Measurements from ENCODE around the gene BCO1.

BCO1 gene

DNA sequence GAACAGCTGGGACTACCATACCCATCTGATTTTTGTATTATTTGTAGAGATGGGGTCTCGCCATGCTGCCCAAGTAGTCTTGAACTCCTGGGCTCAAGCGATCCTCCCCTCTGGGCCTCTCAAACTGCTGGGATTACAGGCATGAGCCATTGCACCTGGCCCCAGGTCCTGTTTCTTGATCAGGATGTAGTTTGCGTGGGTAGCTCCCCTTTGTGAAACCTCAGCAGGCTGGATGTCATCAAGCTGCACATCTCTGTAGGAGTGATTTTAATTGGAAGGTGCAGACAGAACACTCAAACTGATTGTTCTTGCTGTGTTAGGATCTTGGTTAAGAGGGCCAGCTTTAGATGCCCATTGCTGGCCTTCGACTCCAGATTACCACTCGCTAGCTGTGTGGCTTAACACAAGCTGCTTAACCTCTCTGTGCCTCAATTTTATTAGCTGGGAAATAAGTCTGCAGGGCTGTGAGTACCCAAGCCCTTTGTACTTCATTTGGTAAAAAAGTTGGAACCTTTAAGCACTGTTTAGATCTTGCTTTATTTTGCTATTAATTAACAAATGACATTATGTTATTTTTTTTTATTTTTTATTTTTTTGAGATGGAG is 16.5 kb downstream of the BCO1 start:
- Histone ChIP-seq H4K20me1 (no peaks in the 10 kb centered on the region), H3K4me1 (no peaks in the 10 kb centered on the region), H3K36me3 (no peaks in the 10 kb centered on the region), H3K9ac (no peak overlapping the region), H3K4me3 (no peak overlapping the region), H3K27me3 (no peaks in the 10 kb centered on the region), H3K4me2 (no peak overlapping the region), H3K27ac (no peak overlapping the region), H3K9me3 (no peaks in the 10 kb centered on the region)
- TF ChIP-seq Cebpa-rat (IDR thresholded peaks at IDR 0.05), result no peak

DNA sequence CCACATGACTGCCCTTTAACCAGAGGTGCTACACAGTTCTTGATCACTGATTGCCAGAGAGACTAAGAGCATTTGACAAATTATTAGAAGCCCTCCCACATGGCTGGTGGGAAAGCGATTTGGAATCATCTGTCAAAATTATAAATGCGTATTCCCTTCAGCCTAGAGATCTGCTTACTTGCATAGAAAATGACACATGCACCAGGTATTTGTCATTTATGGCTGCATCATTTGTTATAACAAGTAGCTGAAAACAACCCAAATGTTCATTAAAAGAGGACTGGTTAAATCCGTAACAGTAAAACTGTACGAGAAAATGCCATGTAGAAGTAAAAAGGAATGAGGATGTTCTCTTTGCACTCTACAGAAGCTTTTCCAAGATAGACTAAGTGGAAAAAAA is 21.4 kb downstream of the BCO1 start:
- no peak overlapping the region for H3K4me2 ChIP-seq
- no peaks in the 10 kb centered on the region for H3K4me1 ChIP-seq
- H3K27me3 ChIP-seq, result no peaks in the 10 kb centered on the region
- TF ChIP-seq Cebpa-rat (IDR thresholded peaks at IDR 0.05), result no peak
- H3K9ac ChIP-seq, result no peak overlapping the region
- no peaks in the 10 kb centered on the region for H4K20me1 ChIP-seq
- peaks cover 14% of the 10 kb centered on the region for H3K9me3 ChIP-seq
- H3K36me3 ChIP-seq, result no peaks in the 10 kb centered on the region
- H3K4me3 ChIP-seq, result no peak overlapping the region
- H3K27ac ChIP-seq, result no peak overlapping the region

GRCh38 chr16:81261049-81261648 is 22.7 kb downstream of the BCO1 start:
- Histone ChIP-seq H3K4me3 (no peak overlapping the region), H3K9me3 (peaks cover 14% of the 10 kb centered on the region), H3K27me3 (no peaks in the 10 kb centered on the region), H3K9ac (no peak overlapping the region), H3K4me2 (no peak overlapping the region), H4K20me1 (no peaks in the 10 kb centered on the region), H3K36me3 (no peaks in the 10 kb centered on the region), H3K27ac (no peak overlapping the region), H3K4me1 (no peaks in the 10 kb centered on the region)
- TF ChIP-seq Cebpa-rat (IDR thresholded peaks at IDR 0.05), result no peak

DNA sequence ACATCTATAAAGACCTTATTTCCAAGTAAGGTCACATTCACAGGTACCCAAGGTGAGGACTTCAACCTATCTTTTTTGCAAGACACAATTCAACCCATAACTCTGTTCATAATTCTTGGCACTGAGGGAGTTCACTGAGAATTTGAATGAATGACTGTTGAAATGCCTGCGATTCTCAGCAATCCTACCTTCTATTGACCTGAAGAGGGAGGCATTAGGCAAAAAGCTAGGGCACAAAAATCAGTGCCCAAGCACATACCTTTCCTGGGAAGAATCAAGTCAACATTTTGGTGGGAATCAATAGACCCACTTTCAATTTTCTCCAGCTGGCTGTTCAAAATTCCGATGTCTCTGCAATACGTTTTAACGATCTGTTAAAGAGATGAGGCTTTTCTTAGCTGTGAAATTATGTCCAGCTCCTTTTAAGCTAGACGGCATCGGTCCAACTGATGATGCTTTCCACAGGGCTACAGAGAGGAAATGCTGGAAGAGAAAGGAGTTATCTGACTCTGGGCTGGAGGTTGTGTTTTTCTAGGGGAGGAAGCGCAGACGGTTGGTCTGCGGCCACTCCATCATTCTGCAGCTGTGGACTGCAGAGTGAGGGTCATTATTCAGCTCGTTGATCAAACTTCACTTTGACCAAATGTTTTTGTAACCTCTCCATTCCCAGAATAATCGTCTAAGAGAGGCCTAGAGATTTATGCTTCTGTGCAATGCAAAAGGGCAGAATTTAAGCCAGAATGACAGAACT is 25.2 kb downstream of the BCO1 start:
- no peaks in the 10 kb centered on the region for H3K27me3 ChIP-seq
- H3K4me1 ChIP-seq, result 0 out of 2 replicates have a peak, but pooled peaks cover 8% of the 10 kb centered on the region
- H3K9ac ChIP-seq, result no peak overlapping the region
- no peak for TF ChIP-seq Cebpa-rat (IDR thresholded peaks at IDR 0.05)
- no peak overlapping the region for H3K27ac ChIP-seq
- no peak overlapping the region for H3K4me3 ChIP-seq
- H3K36me3 ChIP-seq, result no peaks in the 10 kb centered on the region
- no peaks in the 10 kb centered on the region for H4K20me1 ChIP-seq
- H3K4me2 ChIP-seq, result no peak overlapping the region
- H3K9me3 ChIP-seq, result peaks cover 14% of the 10 kb centered on the region

- H3K36me3 ChIP-seq, result no peaks in the 10 kb centered on the region
- H4K20me1 ChIP-seq, result no peaks in the 10 kb centered on the region
- peaks cover 14% of the 10 kb centered on the region for H3K9me3 ChIP-seq
- no peak overlapping the region for H3K4me2 ChIP-seq
- H3K9ac ChIP-seq, result no peak overlapping the region
- no peaks in the 10 kb centered on the region for H3K27me3 ChIP-seq
- no peak overlapping the region for H3K4me3 ChIP-seq
- H3K4me1 ChIP-seq, result 0 out of 2 replicates have a peak, but pooled peaks cover 8% of the 10 kb centered on the region
- TF ChIP-seq Cebpa-rat (IDR thresholded peaks at IDR 0.05), result no peak
- no peak overlapping the region for H3K27ac ChIP-seq
Measured at GRCh38 chr16:81264386-81264785, 25.9 kb downstream of the BCO1 start.

- Histone ChIP-seq H3K9ac (no peak overlapping the region), H3K36me3 (no peaks in the 10 kb centered on the region), H3K9me3 (peaks cover 14% of the 10 kb centered on the region), H3K27me3 (no peaks in the 10 kb centered on the region), H3K4me2 (no peak overlapping the region), H3K27ac (no peak overlapping the region), H3K4me1 (0 out of 2 replicates have a peak, but pooled peaks cover 8% of the 10 kb centered on the region), H4K20me1 (no peaks in the 10 kb centered on the region), H3K4me3 (no peak overlapping the region)
- no peak for TF ChIP-seq Cebpa-rat (IDR thresholded peaks at IDR 0.05)
Measured at GRCh38 chr16:81265052-81265451, 26.6 kb downstream of the BCO1 start.

GRCh38 chr16:81265658-81266451 is 27.4 kb downstream of the BCO1 start:
- H4K20me1 ChIP-seq, result no peaks in the 10 kb centered on the region
- H3K4me1 ChIP-seq, result 0 out of 2 replicates have a peak, but pooled peaks cover 8% of the 10 kb centered on the region
- H3K4me2 ChIP-seq, result no peak overlapping the region
- no peak for TF ChIP-seq Cebpa-rat (IDR thresholded peaks at IDR 0.05)
- H3K27me3 ChIP-seq, result no peaks in the 10 kb centered on the region
- peaks cover 14% of the 10 kb centered on the region for H3K9me3 ChIP-seq
- H3K27ac ChIP-seq, result no peak overlapping the region
- H3K36me3 ChIP-seq, result no peaks in the 10 kb centered on the region
- H3K9ac ChIP-seq, result no peak overlapping the region
- H3K4me3 ChIP-seq, result no peak overlapping the region

DNA sequence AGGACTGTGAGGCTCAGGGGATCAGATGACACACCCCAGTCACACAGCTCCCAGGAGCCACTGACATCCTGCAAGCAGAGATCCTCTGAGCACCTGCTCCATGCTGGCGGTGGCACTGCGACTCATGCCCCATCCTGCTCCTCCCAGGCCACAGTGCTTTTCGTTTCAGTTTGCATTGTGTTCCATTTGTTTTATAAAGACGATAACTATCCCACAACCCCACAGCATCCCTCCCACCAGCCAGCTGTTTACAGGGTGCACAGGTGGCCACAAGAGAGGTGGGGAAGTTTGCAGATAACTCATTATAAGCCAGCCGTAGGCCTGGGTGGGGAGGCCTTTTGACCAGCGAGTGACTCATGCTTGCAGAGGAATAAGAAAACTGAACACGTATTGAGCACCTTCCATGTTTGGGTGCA is 28.2 kb downstream of the BCO1 start:
- no peak overlapping the region for H3K4me2 ChIP-seq
- H3K36me3 ChIP-seq, result no peaks in the 10 kb centered on the region
- H3K9ac ChIP-seq, result no peak overlapping the region
- H3K27me3 ChIP-seq, result no peaks in the 10 kb centered on the region
- no peak overlapping the region for H3K27ac ChIP-seq
- TF ChIP-seq Cebpa-rat (IDR thresholded peaks at IDR 0.05), result no peak
- no peaks in the 10 kb centered on the region for H4K20me1 ChIP-seq
- 0 out of 2 replicates have a peak, but pooled peaks cover 8% of the 10 kb centered on the region for H3K4me1 ChIP-seq
- no peak overlapping the region for H3K4me3 ChIP-seq
- peaks cover 13% of the 10 kb centered on the region for H3K9me3 ChIP-seq

- no peak for TF ChIP-seq Cebpa-rat (IDR thresholded peaks at IDR 0.05)
- Histone ChIP-seq H3K27me3 (no peaks in the 10 kb centered on the region), H3K9me3 (no peaks in the 10 kb centered on the region), H3K9ac (no peak overlapping the region), H4K20me1 (no peaks in the 10 kb centered on the region), H3K4me2 (no peak overlapping the region), H3K4me3 (no peak overlapping the region), H3K4me1 (0 out of 2 replicates have a peak, but pooled peaks cover 8% of the 10 kb centered on the region), H3K36me3 (no peaks in the 10 kb centered on the region), H3K27ac (no peak overlapping the region)
Measured at GRCh38 chr16:81268509-81268908, 30.0 kb downstream of the BCO1 start.
